Activated CD8-positive, alpha-beta T cell treated with anti-CD3 and anti-CD28 coated beads for 36 hours (primary cell): ENCODE results near the gene HOXD13. TPM values are rescaled to one million over a fixed set of nuclear protein-coding genes. Genes with fewer than 3 reads are reported as not detected.
A peak's percentile ranks its signal among the peaks of the same experiment; 100 is the strongest.

Experiments
- ATAC-seq: fragments of 200-7000 bp; cut with Tn5 transposase; one replicate; pipeline ENCODE4 v1.10.0; 2021; ENCODE audit warnings: mild to moderate bottlenecking, moderate library complexity
- CTCF ChIA-PET: fragments of 350-600 bp; sonication (Branson Sonifier 250); formaldehyde crosslinking; loops from one replicate; lab custom pipeline; 2021; ENCODE audit warnings: antibody characterized with exemption; lab: Charles Lee
- POLR2A ChIA-PET: fragments of 350-600 bp; sonication (Branson Sonifier 250); formaldehyde crosslinking; loops from one replicate; lab custom pipeline; 2021; ENCODE audit warnings: antibody characterized with exemption; lab: Charles Lee
- DNase-seq: peaks from one replicate; pipeline ENCODE4 v3.0.0-alpha.2; 2020
- H3K27ac Mint-ChIP-seq: one replicate; pipeline ENCODE4 v1.8.0; 2021; ENCODE audit warnings: mild to moderate bottlenecking, mixed read lengths
- H3K27me3 Mint-ChIP-seq: one replicate; pipeline ENCODE4 v1.8.0; 2021; ENCODE audit warnings: mixed read lengths
- H3K36me3 Mint-ChIP-seq: one replicate; pipeline ENCODE4 v1.8.0; 2021; ENCODE audit warnings: low read depth, mixed read lengths
- H3K4me1 Mint-ChIP-seq: one replicate; pipeline ENCODE4 v1.8.0; 2021; ENCODE audit warnings: low read depth, mixed read lengths
- H3K4me3 Mint-ChIP-seq: one replicate; pipeline ENCODE4 v1.8.0; 2021; ENCODE audit warnings: mild to moderate bottlenecking, moderate library complexity, mixed read lengths
- H3K9me3 Mint-ChIP-seq: one replicate; pipeline ENCODE4 v1.8.0; 2021; ENCODE audit warnings: mixed read lengths
- CTCF ChIP-seq: fragments of 200-600 bp; IDR thresholded peaks from one replicate; pipeline ENCODE4 v1.8.0; 2022; ENCODE audit warnings: antibody characterized with exemption, mild to moderate bottlenecking
- intact Hi-C: fragments of 100-400 bp; cut with micrococcal nuclease; formaldehyde crosslinking; loops from one replicate; pipeline ENCODE4 v1.10.0; 2022
- total RNA-seq, 2 experiments: library from RNA; stranded (reverse); gene quantifications; one replicate each; pipeline ENCODE4 v1.2.3, GENCODE V29; 2021

Gene HOXD13
- total RNA-seq, 2 experiments from 2014 or later: not detected

GRCh38 chr2:176082824-176083751 is 9.4 kb upstream of the HOXD13 start:
- peak overlapping the region; percentile 28 for H3K4me3 Mint-ChIP-seq
- POLR2A ChIA-PET: interaction anchor here (0.8 kb wide), 1 partner anchor 49 kb away, joined by 4 read pairs; no protein-coding TSS in a partner anchor
- no peak for TF ChIP-seq CTCF
- ATAC-seq: no peak
- H3K4me1 Mint-ChIP-seq: peaks cover 10% of the 10 kb centered on the region
- H3K36me3 Mint-ChIP-seq: peaks cover 25% of the 10 kb centered on the region
- CTCF ChIA-PET: interaction anchor here (1.3 to 2.2 kb wide), 4 partner anchors 18 to 44 kb away, joined by 3 to 7 read pairs (median 4); no protein-coding TSS in a partner anchor
- no peak overlapping the region for H3K27ac Mint-ChIP-seq
- no peak for DNase-seq
- H3K9me3 Mint-ChIP-seq: peaks cover 23% of the 10 kb centered on the region
- H3K27me3 Mint-ChIP-seq: peaks cover 85% of the 10 kb centered on the region
- intact Hi-C loops: no loop called here

GRCh38 chr2:176083796-176084261 is 8.7 kb upstream of the HOXD13 start, which contains the start of gene EVX2:
Gene EVX2 (minus strand): TSS chr2:176083962. CDS start chr2:176083776, 186 bp downstream.
- intact Hi-C loops: no loop called here
- no peak within 1 kb of the TSS for H3K27ac Mint-ChIP-seq
- H3K4me1 Mint-ChIP-seq: peaks cover 12% of the 10 kb centered on the region
- CTCF ChIA-PET: interaction anchor here (1.3 kb wide), 1 partner anchor 43 kb away, joined by 3 read pairs; no protein-coding TSS in a partner anchor
- H3K36me3 Mint-ChIP-seq: peaks cover 25% of the 10 kb centered on the region
- TF ChIP-seq CTCF: no peak
- POLR2A ChIA-PET: no interaction called here
- H3K4me3 Mint-ChIP-seq: peak within 1 kb of the TSS; percentile 28
- peaks cover 86% of the 10 kb centered on the region for H3K27me3 Mint-ChIP-seq
- peaks cover 18% of the 10 kb centered on the region for H3K9me3 Mint-ChIP-seq
- no peak for DNase-seq
- no peak for ATAC-seq

- H3K4me3 Mint-ChIP-seq: no peak overlapping the region
- intact Hi-C loops: loop anchor here (5.0 kb wide), 1 partner anchor 38 kb away; the partner anchor contains the start of gene HOXD9
- CTCF ChIA-PET: interaction anchor here (0.9 to 1.8 kb wide), 4 partner anchors 10 to 395 kb away, joined by 4 to 10 read pairs (median 6); no protein-coding TSS in a partner anchor
- H3K27ac Mint-ChIP-seq: no peak overlapping the region
- peaks cover 8% of the 10 kb centered on the region for H3K4me1 Mint-ChIP-seq
- TF ChIP-seq CTCF: no peak
- POLR2A ChIA-PET: no interaction called here
- DNase-seq: no peak
- H3K36me3 Mint-ChIP-seq: peaks cover 18% of the 10 kb centered on the region
- ATAC-seq: no peak
- H3K27me3 Mint-ChIP-seq: peaks cover 85% of the 10 kb centered on the region
- peaks cover 14% of the 10 kb centered on the region for H3K9me3 Mint-ChIP-seq
Measured at GRCh38 chr2:176084611-176085119, 7.9 kb upstream of the HOXD13 start.

GRCh38 chr2:176085120-176085788 is 7.3 kb upstream of the HOXD13 start:
- H3K36me3 Mint-ChIP-seq: peaks cover 18% of the 10 kb centered on the region
- H3K27ac Mint-ChIP-seq: no peak overlapping the region
- ATAC-seq (no peak), DNase-seq (no peak)
- intact Hi-C loops: loop anchor here (5.0 kb wide), 1 partner anchor 37 kb away; the partner anchor contains the start of gene HOXD9
- CTCF ChIA-PET: interaction anchor here (0.8 to 1.8 kb wide), 7 partner anchors 7 to 395 kb away, joined by 3 to 10 read pairs (median 4); no protein-coding TSS in a partner anchor
- H3K9me3 Mint-ChIP-seq: peaks cover 14% of the 10 kb centered on the region
- TF ChIP-seq CTCF: no peak
- H3K4me3 Mint-ChIP-seq: no peak overlapping the region
- peaks cover 91% of the 10 kb centered on the region for H3K27me3 Mint-ChIP-seq
- H3K4me1 Mint-ChIP-seq: peaks cover 8% of the 10 kb centered on the region
- POLR2A ChIA-PET: interaction anchor here (0.7 kb wide), 1 partner anchor 1248 kb away, joined by 3 read pairs; no protein-coding TSS in a partner anchor
